ENCODE results near the gene FETUB. TPM values are rescaled to one million over a fixed set of nuclear protein-coding genes. Genes with fewer than 3 reads are reported as not detected.

FETUB gene
- total and polyA plus RNA-seq, 7 donors, result 0.46 TPM; not detected in 6

- no peaks in the 10 kb centered on the region for H3K27me3 ChIP-seq
- no peaks in the 10 kb centered on the region for H3K4me1 ChIP-seq
- intact Hi-C loops (cut with DNase I), result no loop called here
- H3K36me3 ChIP-seq, result no peaks in the 10 kb centered on the region
- H3K4me3 ChIP-seq, result no peak overlapping the region
- TF ChIP-seq POLR2A (IDR thresholded peaks at IDR 0.05), result no peak
- TF ChIP-seq EP300 (IDR thresholded peaks at IDR 0.05), result no peak
- TF ChIP-seq POLR2AphosphoS5 (IDR thresholded peaks at IDR 0.05), result no peak
- TF ChIP-seq CTCF (IDR thresholded peaks at IDR 0.05), result no peak
- no peaks in the 10 kb centered on the region for H3K9me3 ChIP-seq
- no peak overlapping the region for H3K27ac ChIP-seq
- 36 to 70% methylated on average over 12 of the region's 12 CpGs for WGBS, 2 donors
- no peak for DNase-seq
Measured at GRCh38 chr3:186599142-186599784, 40.9 kb upstream of the FETUB start.

GRCh38 chr3:186599785-186600166 lies 40.4 kb upstream of the FETUB start:
- H3K4me3 ChIP-seq, result no peak overlapping the region
- H3K27ac ChIP-seq, result no peak overlapping the region
- DNase-seq, result no peak
- TF ChIP-seq POLR2AphosphoS5 (IDR thresholded peaks at IDR 0.05), result no peak
- TF ChIP-seq POLR2A (IDR thresholded peaks at IDR 0.05), result no peak
- no peak for TF ChIP-seq CTCF (IDR thresholded peaks at IDR 0.05)
- TF ChIP-seq EP300 (IDR thresholded peaks at IDR 0.05), result no peak
- intact Hi-C loops (cut with DNase I), result no loop called here
- no peaks in the 10 kb centered on the region for H3K36me3 ChIP-seq
- H3K9me3 ChIP-seq, result no peaks in the 10 kb centered on the region
- no peaks in the 10 kb centered on the region for H3K27me3 ChIP-seq
- H3K4me1 ChIP-seq, result no peaks in the 10 kb centered on the region
- WGBS, 2 donors, result 94 to 96% methylated on average over 2 of the region's 2 CpGs

DNA sequence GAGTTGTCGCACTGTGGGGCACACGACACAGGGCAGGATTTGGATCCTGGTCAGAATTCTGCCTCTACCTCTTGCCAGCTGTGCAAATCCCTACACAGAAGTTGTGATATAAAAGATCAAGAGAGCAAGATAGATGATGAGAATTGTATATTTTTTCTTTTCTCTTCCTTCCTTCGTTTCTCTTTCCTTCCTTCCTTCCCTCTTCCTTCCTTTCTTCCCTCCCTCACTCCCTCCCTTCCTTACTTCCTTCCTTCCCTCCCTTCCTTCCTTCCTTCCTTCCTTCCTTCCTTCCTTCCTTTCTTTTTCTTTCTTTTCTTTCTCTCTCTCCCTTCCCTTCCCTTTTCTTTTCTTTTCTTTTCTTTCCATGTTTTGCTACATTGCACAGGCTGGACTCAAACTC lies 39.3 kb upstream of the FETUB start:
- TF ChIP-seq EP300 (IDR thresholded peaks at IDR 0.05) (no peak), CTCF (IDR thresholded peaks at IDR 0.05) (no peak), POLR2AphosphoS5 (IDR thresholded peaks at IDR 0.05) (no peak), POLR2A (IDR thresholded peaks at IDR 0.05) (no peak)
- no peaks in the 10 kb centered on the region for H3K4me1 ChIP-seq
- 78 to 82% methylated on average over 3 of the region's 3 CpGs for WGBS, 2 donors
- H3K36me3 ChIP-seq, result no peaks in the 10 kb centered on the region
- H3K4me3 ChIP-seq, result no peak overlapping the region
- H3K27ac ChIP-seq, result no peak overlapping the region
- no peak for DNase-seq
- H3K27me3 ChIP-seq, result no peaks in the 10 kb centered on the region
- H3K9me3 ChIP-seq, result no peaks in the 10 kb centered on the region
- intact Hi-C loops (cut with DNase I), result no loop called here

DNA sequence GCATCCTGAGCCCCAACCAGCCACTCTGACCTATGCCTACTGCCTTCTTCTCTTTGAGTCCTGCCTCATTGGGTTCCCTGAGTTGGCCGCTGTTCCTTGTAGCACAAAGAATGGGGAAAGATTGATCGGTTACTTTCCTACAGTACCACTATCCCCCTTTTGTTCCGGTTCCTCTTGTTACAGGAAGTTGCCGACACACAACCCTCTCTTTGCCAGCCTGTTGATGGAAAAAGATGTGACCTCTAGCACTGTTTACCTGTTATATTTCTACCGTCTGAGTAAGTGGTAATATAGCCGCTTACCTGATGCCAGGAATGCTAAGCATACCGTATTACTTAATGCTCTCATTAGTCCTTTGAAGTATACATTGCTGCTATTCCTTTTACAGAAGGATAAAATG lies 37.0 kb upstream of the FETUB start:
- Histone ChIP-seq H3K27me3 (no peaks in the 10 kb centered on the region), H3K4me3 (no peak overlapping the region), H3K4me1 (no peaks in the 10 kb centered on the region), H3K9me3 (no peaks in the 10 kb centered on the region), H3K27ac (no peak overlapping the region), H3K36me3 (no peaks in the 10 kb centered on the region)
- no peak for DNase-seq
- TF ChIP-seq POLR2A (IDR thresholded peaks at IDR 0.05), result no peak
- no peak for TF ChIP-seq CTCF (IDR thresholded peaks at IDR 0.05)
- TF ChIP-seq POLR2AphosphoS5 (IDR thresholded peaks at IDR 0.05), result no peak
- no peak for TF ChIP-seq EP300 (IDR thresholded peaks at IDR 0.05)
- intact Hi-C loops (cut with DNase I), result no loop called here
- WGBS, 2 donors, result 87 to 89% methylated on average over 7 of the region's 7 CpGs

DNA sequence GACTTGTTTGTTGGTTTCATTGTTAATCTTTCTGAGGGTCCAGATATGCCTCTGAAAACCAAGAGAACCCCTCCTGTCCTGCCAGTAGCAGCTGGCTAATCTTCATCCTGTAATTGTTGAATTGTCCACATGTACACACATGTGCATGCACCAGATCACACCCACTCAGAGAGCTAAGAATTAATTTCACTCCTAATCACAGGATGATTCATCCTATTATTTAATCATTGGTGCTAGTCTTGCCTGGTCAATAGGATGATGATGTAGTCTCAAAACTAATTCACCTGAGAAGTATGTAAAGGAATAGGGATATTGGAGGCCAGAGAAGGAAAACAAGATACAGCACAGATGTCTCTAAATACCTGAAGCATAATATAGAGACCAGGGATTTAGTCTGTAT lies 35.1 kb upstream of the FETUB start:
- TF ChIP-seq POLR2A (IDR thresholded peaks at IDR 0.05) (no peak), EP300 (IDR thresholded peaks at IDR 0.05) (no peak), POLR2AphosphoS5 (IDR thresholded peaks at IDR 0.05) (no peak), CTCF (IDR thresholded peaks at IDR 0.05) (no peak)
- H3K27me3 ChIP-seq, result no peaks in the 10 kb centered on the region
- intact Hi-C loops (cut with DNase I), result no loop called here
- no peak overlapping the region for H3K4me3 ChIP-seq
- H3K4me1 ChIP-seq, result no peaks in the 10 kb centered on the region
- no peak overlapping the region for H3K27ac ChIP-seq
- H3K36me3 ChIP-seq, result no peaks in the 10 kb centered on the region
- DNase-seq, result no peak
- H3K9me3 ChIP-seq, result no peaks in the 10 kb centered on the region

All from sigmoid colon (tissue), 7 donors.